NB4 (cell line): ENCODE measurements around the gene ZFP36L1.

Source experiments
- DNase-seq: peaks from one replicate; pipeline ENCODE4 v3.0.0; 2010; ENCODE audit warnings: low read depth
- H3K4me3 ChIP-seq: one replicate; pipeline ENCODE4 v1.5.1; 2011; ENCODE audit warnings: mild to moderate bottlenecking, low read depth, low read length, moderate library complexity
- MYC ChIP-seq: IDR thresholded peaks from 2 replicates; pipeline ENCODE4 v1.6.1; 2011; ENCODE audit warnings: low read depth, low read length
- POLR2A ChIP-seq: IDR thresholded peaks from 2 replicates; pipeline ENCODE4 v1.6.1; 2011; ENCODE audit warnings: mild to moderate bottlenecking; ENCODE audit not compliant: insufficient read length; ENCODE audit errors: extremely low read depth
- TF ChIP-seq, protein P1 (sequence below): IDR thresholded peaks from one replicate; pipeline ENCODE4 v1.5.1; 2012; ENCODE audit warnings: low read depth, low read length
- TF ChIP-seq, protein P2 (sequence below): IDR thresholded peaks from 2 replicates; pipeline ENCODE4 v1.6.1; 2011; ENCODE audit warnings: low read depth, low read length

The ZFP36L1 gene

DNA sequence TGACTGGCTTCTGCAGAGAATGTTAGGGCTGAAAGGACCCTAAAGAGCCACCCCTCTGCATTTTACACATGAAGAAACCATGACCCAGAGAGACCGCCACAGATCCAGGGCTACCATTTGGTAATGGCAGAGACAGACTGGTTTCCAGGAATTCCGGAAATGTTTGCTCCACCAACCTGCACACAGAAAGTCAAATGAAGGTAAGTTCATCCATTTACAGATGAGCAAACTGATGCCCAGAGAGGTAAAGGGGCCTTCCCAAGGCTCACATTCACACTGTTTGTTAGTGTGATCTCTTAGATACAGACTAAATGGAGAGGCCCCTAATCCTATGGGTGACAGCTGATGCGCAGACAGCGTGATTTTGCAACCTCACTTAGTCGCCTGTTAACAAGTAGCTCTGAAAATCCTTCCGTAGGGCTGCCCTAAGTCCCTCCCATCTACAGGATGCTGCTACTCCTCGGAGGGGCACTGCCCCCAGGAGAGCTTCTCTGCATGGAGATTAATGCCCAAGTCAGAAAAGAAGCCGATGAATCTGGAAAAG is 33.8 kb downstream of the ZFP36L1 start:
- TF ChIP-seq MYC (no peak), POLR2A (no peak)
- TF ChIP-seq, protein P1, sequence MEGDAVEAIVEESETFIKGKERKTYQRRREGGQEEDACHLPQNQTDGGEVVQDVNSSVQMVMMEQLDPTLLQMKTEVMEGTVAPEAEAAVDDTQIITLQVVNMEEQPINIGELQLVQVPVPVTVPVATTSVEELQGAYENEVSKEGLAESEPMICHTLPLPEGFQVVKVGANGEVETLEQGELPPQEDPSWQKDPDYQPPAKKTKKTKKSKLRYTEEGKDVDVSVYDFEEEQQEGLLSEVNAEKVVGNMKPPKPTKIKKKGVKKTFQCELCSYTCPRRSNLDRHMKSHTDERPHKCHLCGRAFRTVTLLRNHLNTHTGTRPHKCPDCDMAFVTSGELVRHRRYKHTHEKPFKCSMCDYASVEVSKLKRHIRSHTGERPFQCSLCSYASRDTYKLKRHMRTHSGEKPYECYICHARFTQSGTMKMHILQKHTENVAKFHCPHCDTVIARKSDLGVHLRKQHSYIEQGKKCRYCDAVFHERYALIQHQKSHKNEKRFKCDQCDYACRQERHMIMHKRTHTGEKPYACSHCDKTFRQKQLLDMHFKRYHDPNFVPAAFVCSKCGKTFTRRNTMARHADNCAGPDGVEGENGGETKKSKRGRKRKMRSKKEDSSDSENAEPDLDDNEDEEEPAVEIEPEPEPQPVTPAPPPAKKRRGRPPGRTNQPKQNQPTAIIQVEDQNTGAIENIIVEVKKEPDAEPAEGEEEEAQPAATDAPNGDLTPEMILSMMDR, result no peak
- TF ChIP-seq, protein P2, sequence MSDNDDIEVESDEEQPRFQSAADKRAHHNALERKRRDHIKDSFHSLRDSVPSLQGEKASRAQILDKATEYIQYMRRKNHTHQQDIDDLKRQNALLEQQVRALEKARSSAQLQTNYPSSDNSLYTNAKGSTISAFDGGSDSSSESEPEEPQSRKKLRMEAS, result no peak
- no peak overlapping the region for H3K4me3 ChIP-seq
- peak; percentile 26 for DNase-seq

DNA sequence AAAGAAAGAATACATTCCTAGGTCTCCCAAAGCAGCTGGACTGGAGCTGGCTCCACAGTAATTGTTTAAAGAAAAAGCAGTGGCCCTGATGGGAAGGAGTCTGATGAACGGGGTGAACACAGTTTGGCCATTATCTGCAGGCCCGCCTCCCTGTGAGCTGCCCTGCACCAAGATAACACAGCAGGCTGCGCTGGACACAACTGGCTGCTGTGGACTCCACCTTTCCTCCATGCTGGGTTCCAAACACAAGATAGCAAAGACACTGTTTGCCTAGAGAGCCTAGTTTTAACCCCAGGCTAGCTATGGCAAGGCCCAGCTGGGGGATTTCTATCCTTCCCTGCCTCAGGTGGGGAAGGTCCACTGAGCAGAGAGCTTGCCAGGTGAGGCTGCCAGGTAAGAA is 34.6 kb downstream of the ZFP36L1 start:
- TF ChIP-seq, protein P2, result no peak
- TF ChIP-seq, protein P1, result no peak
- TF ChIP-seq POLR2A, result no peak
- TF ChIP-seq MYC, result no peak
- DNase-seq, result no peak
- H3K4me3 ChIP-seq, result no peak overlapping the region

DNA sequence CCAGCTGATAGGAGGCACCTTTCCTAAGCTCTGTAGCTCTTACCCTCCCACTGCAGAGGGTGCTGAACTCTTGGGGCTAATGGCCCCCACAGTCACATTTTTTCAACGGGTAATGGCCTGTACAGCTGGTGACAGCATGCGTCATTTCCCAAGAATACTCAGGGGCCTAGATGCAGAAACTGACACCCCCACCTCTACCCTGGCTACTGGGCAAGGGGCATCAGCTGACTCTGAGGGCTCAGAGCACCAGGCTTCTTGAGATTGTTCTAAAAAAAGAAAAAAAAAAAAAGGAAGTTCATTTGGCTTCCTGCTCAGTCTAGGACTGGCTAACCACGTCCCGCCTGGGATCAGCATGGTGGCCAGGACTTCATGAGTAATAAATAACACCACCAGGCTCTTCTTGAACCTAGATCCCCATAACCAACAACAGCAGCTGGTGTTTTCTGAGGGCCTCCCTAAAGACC is 35.2 kb downstream of the ZFP36L1 start:
- no peak overlapping the region for H3K4me3 ChIP-seq

DNA sequence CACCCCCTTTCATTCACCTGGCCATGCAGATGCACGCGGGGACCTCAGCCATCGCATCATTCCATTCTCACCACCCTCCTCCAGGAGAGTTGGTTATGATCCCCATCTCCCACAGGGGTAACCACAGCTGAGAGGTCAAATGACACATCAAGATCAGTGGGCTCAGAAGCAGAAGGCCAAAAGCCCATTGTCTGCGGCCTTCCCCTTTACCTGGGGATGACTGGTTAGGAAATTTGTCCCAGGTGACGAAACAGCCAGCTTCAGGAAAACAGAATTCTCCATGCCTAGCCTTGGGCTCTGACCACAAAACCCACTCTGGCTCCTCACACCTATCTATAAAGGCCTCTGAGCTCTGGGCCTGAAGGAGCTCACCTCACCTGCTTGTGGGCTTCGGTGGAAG is 36.1 kb downstream of the ZFP36L1 start:
- no peak overlapping the region for H3K4me3 ChIP-seq
- no peak for DNase-seq
- TF ChIP-seq, protein P1, result no peak
- TF ChIP-seq, protein P2, result no peak

More for the DNA sequence above, 35.2 kb downstream of the ZFP36L1 start:
- peak; percentile 95 for DNase-seq
- TF ChIP-seq, protein P1, result no peak
- TF ChIP-seq POLR2A (no peak), MYC (peak; percentile 73)
- TF ChIP-seq, protein P2, result peak; percentile 85

DNA sequence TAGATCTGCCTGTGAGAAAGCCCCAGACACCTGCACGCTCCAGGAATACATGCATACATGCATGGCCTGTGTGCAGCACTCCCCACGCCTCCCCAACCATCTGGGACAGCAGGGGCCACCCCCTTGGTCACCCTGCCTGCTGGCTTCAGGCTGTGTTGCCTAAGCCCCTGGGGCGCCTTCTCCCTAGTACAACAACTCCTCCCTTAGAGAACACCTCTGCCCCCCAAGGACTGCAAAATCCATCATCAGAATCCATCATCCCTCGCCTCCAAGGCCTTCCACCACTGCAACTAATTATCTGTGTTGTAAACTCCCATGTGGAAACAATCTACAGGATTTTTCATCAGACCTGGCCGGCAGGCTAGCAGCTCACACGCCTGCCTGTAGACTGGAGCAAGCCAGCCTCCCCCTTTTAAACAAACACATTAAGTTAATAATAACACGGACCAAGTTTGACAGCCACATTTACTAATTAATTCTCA is 36.8 kb downstream of the ZFP36L1 start:
- no peak overlapping the region for H3K4me3 ChIP-seq
- TF ChIP-seq, protein P1, result no peak
- TF ChIP-seq MYC (no peak), POLR2A (no peak)
- TF ChIP-seq, protein P2, result no peak
- DNase-seq, result no peak
